ENCODE measurements around the gene ERVW-1. TPM values are rescaled to one million over a fixed set of nuclear protein-coding genes. Genes with fewer than 3 reads are reported as not detected.
"Not testable (repeated sequence)": the region's sequence is repeated elsewhere in the genome, so short reads cannot be mapped to it uniquely, and the experiment has no call there.

The ERVW-1 gene
- total and polyA plus RNA-seq, 9 donors: 0.06 TPM; not detected in 8

- H3K27ac ChIP-seq; DNase-seq; H3K9me3 ChIP-seq; H3K36me3 ChIP-seq; H3K27me3 ChIP-seq; H3K4me3 ChIP-seq; H3K4me1 ChIP-seq (ENCODE audit: insufficient read depth); intact Hi-C loops (cut with DNase I): not testable (repeated sequence)
- 74 to 85% (median 75%) methylated on average over 10 of the region's 10 CpGs for WGBS, 3 donors
Observed at GRCh38 chr7:92473989-92474388, 3.8 kb downstream of the ERVW-1 start.

DNA sequence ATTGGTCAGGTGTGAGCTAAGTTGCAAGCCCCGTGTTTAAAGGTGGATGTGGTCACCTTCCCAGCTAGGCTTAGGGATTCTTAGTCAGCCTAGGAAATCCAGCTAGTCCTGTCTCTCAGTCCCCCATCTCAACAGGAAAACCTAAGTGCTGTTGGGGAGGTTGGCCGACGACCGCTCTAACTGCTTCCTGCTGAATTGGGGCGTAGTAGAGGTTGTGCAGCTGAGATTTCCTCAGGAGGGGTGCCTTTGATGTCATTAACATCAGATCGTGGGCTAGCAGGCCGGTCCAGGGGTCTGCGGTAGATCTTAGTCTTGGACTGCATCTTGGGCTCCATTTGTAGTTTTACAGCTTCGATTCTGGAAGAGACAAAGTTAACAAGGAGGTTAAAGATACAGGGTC, 9.2 kb downstream of the ERVW-1 start:
- intact Hi-C loops (cut with DNase I); H3K4me3 ChIP-seq; H3K27me3 ChIP-seq; DNase-seq; H3K4me1 ChIP-seq (ENCODE audit: insufficient read depth); H3K36me3 ChIP-seq; H3K27ac ChIP-seq; H3K9me3 ChIP-seq: not testable (repeated sequence)
- WGBS, 3 donors: 95 to 96% (median 95%) methylated on average over 9 of the region's 9 CpGs

- no peaks in the 10 kb centered on the region for H3K27me3 ChIP-seq
- no peak overlapping the region for H3K27ac ChIP-seq
- no peak overlapping the region for H3K4me3 ChIP-seq
- 63 to 81% (median 75%) methylated on average over 2 of the region's 2 CpGs for WGBS, 3 donors
- no peaks in the 10 kb centered on the region for H3K36me3 ChIP-seq
- DNase-seq: no peak
- H3K4me1 ChIP-seq (ENCODE audit: insufficient read depth): no peaks in the 10 kb centered on the region
- intact Hi-C loops (cut with DNase I): no loop called here
- no peaks in the 10 kb centered on the region for H3K9me3 ChIP-seq
- TF ChIP-seq POLR2A (IDR thresholded peaks at IDR 0.05): no peak
- TF ChIP-seq EP300 (IDR thresholded peaks at IDR 0.05): no peak
- TF ChIP-seq, protein P1, sequence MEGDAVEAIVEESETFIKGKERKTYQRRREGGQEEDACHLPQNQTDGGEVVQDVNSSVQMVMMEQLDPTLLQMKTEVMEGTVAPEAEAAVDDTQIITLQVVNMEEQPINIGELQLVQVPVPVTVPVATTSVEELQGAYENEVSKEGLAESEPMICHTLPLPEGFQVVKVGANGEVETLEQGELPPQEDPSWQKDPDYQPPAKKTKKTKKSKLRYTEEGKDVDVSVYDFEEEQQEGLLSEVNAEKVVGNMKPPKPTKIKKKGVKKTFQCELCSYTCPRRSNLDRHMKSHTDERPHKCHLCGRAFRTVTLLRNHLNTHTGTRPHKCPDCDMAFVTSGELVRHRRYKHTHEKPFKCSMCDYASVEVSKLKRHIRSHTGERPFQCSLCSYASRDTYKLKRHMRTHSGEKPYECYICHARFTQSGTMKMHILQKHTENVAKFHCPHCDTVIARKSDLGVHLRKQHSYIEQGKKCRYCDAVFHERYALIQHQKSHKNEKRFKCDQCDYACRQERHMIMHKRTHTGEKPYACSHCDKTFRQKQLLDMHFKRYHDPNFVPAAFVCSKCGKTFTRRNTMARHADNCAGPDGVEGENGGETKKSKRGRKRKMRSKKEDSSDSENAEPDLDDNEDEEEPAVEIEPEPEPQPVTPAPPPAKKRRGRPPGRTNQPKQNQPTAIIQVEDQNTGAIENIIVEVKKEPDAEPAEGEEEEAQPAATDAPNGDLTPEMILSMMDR (IDR thresholded peaks at IDR 0.05): no peak
Observed at GRCh38 chr7:92466682-92467081, 11.1 kb downstream of the ERVW-1 start.

DNA sequence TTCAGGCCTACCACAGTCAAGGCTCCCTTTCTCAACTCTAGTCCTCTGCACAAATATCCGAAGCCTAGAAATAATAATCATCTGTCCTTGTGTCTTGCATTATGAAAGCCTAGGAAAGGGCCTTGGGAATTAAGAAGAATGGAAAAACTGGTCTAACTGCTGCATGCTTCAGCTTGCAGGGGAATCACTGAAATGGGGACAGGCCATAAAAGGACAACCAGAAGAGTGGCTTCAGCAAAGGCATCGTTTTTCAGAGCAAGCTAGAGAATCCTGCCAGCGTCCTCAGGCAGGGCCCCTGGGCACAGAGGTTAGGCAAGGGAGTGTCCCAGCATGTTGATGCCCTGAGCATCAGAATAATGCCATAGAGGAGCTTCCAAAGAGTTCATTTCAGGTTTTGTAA, 13.2 kb downstream of the ERVW-1 start:
- 78 to 85% (median 78%) methylated on average over 3 of the region's 3 CpGs for WGBS, 3 donors
- TF ChIP-seq POLR2A (IDR thresholded peaks at IDR 0.05) (no peak), EP300 (IDR thresholded peaks at IDR 0.05) (no peak)
- TF ChIP-seq, protein P1 (IDR thresholded peaks at IDR 0.05): no peak
- no peak overlapping the region for H3K4me3 ChIP-seq
- H3K27ac ChIP-seq: no peak overlapping the region
- no peak for DNase-seq
- no peaks in the 10 kb centered on the region for H3K36me3 ChIP-seq
- intact Hi-C loops (cut with DNase I): no loop called here
- no peaks in the 10 kb centered on the region for H3K27me3 ChIP-seq
- no peaks in the 10 kb centered on the region for H3K4me1 ChIP-seq (ENCODE audit: insufficient read depth)
- H3K9me3 ChIP-seq: no peaks in the 10 kb centered on the region

GRCh38 chr7:92462560-92462959, 15.2 kb downstream of the ERVW-1 start:
- H3K9me3 ChIP-seq: no peaks in the 10 kb centered on the region
- H3K36me3 ChIP-seq: no peaks in the 10 kb centered on the region
- no peaks in the 10 kb centered on the region for H3K4me1 ChIP-seq (ENCODE audit: insufficient read depth)
- TF ChIP-seq POLR2A (IDR thresholded peaks at IDR 0.05): no peak
- TF ChIP-seq EP300 (IDR thresholded peaks at IDR 0.05): no peak
- TF ChIP-seq, protein P1 (IDR thresholded peaks at IDR 0.05): no peak
- H3K27ac ChIP-seq: no peak overlapping the region
- intact Hi-C loops (cut with DNase I): no loop called here
- DNase-seq: no peak
- H3K27me3 ChIP-seq: no peaks in the 10 kb centered on the region
- 90 to 94% (median 94%) methylated on average over 3 of the region's 3 CpGs for WGBS, 3 donors
- H3K4me3 ChIP-seq: no peak overlapping the region

All from ovary (tissue), 9 donors.